A673 (cell line): ENCODE results near the gene PCGF2.

ENCODE experiments used
- CTCF ChIP-seq: fragments of 300-800, 200-600 bp; sonication (generic); conservative IDR thresholded peaks from 2 replicates; pipeline ENCODE4 v1.5.1; 2017; ENCODE audit warnings: low read depth, mild to moderate bottlenecking, antibody characterized with exemption, low read length, moderate library complexity, mixed read lengths
- EZH2 ChIP-seq: fragments of 200-600 bp; sonication (generic); IDR thresholded peaks from 2 replicates; pipeline ENCODE4 v1.6.1; 2017; ENCODE audit warnings: borderline replicate concordance, low read depth, mild to moderate bottlenecking, mixed read lengths, antibody characterized with exemption, low read length; ENCODE audit not compliant: poor library complexity, severe bottlenecking

GRCh38 chr17:38746004-38746848, 1.9 kb downstream of the PCGF2 start:
- TF ChIP-seq EZH2, result no peak
- TF ChIP-seq CTCF, result no peak
